Left ventricle myocardium inferior (tissue), 1 donor: ENCODE measurements around the gene OCA2. TPM values are rescaled to one million over a fixed set of nuclear protein-coding genes. Genes with fewer than 3 reads are reported as not detected.

Experiments used
- DNase-seq: peaks from one replicate; pipeline ENCODE4 v3.0.0-alpha.2; 2020
- H3K27ac ChIP-seq: fragments of 200-600 bp; replicated peaks from 2 replicates; pipeline ENCODE4 v1.8.0; 2021
- H3K27me3 ChIP-seq: fragments of 200-600 bp; 2 replicates; pipeline ENCODE4 v1.8.0; 2021; ENCODE audit warnings: low read depth
- H3K36me3 ChIP-seq: fragments of 200-600 bp; 2 replicates; pipeline ENCODE4 v1.8.0; 2021
- H3K4me1 ChIP-seq: fragments of 200-600 bp; 2 replicates; pipeline ENCODE4 v1.8.0; 2021
- H3K4me3 ChIP-seq: fragments of 200-600 bp; 2 replicates; pipeline ENCODE4 v1.8.0; 2021; ENCODE audit warnings: mild to moderate bottlenecking, moderate library complexity
- H3K9me3 ChIP-seq: fragments of 200-600 bp; replicated peaks from 2 replicates; pipeline ENCODE4 v1.8.0; 2021
- CTCF ChIP-seq: fragments of 200-600 bp; IDR thresholded peaks from 2 replicates; pipeline ENCODE4 v1.8.0; 2021; ENCODE audit warnings: antibody characterized with exemption, mild to moderate bottlenecking, borderline replicate concordance
- intact Hi-C: fragments of 100-400 bp; cut with micrococcal nuclease; formaldehyde crosslinking; loops from one replicate; pipeline ENCODE4 v1.11.0; 2022
- total RNA-seq: library from RNA; stranded (reverse); fragmentation: NEBNext Ultra II Directional; extraction: Animal tissue kit (Norgen Biotek cat#: 25700); gene quantifications from one replicate; pipeline ENCODE4 v1.2.1, GENCODE V29; 2021
- donor health status: DM: no; HTN: yes; CAD: no; lungs with severe emphysema.

The OCA2 gene
- total RNA-seq, 1 donor from 2014 or later, result not detected

GRCh38 chr15:28079313-28079969 lies 19.7 kb downstream of the OCA2 start:
- Histone ChIP-seq H3K4me1 (no peaks in the 10 kb centered on the region), H3K27me3 (peaks cover 17% of the 10 kb centered on the region), H3K36me3 (no peaks in the 10 kb centered on the region), H3K9me3 (peaks cover 2% of the 10 kb centered on the region), H3K4me3 (no peak overlapping the region), H3K27ac (no peak overlapping the region)
- TF ChIP-seq CTCF, result no peak
- intact Hi-C loops, result no loop called here
- DNase-seq, result no peak

- H3K4me1 ChIP-seq, result no peaks in the 10 kb centered on the region
- intact Hi-C loops, result no loop called here
- no peak for TF ChIP-seq CTCF
- H3K4me3 ChIP-seq, result no peak overlapping the region
- H3K27me3 ChIP-seq, result peaks cover 14% of the 10 kb centered on the region
- no peak overlapping the region for H3K27ac ChIP-seq
- H3K36me3 ChIP-seq, result no peaks in the 10 kb centered on the region
- no peak for DNase-seq
- H3K9me3 ChIP-seq, result no peaks in the 10 kb centered on the region
Measured at GRCh38 chr15:28078191-28078719, 20.9 kb downstream of the OCA2 start.

GRCh38 chr15:28075573-28075972 lies 23.5 kb downstream of the OCA2 start:
- DNase-seq, result no peak
- Histone ChIP-seq H3K27me3 (peaks cover 14% of the 10 kb centered on the region), H3K4me3 (no peak overlapping the region), H3K9me3 (peaks cover 4% of the 10 kb centered on the region), H3K27ac (no peak overlapping the region), H3K4me1 (no peaks in the 10 kb centered on the region), H3K36me3 (no peaks in the 10 kb centered on the region)
- intact Hi-C loops, result no loop called here
- no peak for TF ChIP-seq CTCF

GRCh38 chr15:28068930-28069329 lies 30.2 kb downstream of the OCA2 start:
- no peak for TF ChIP-seq CTCF
- Histone ChIP-seq H3K4me1 (no peaks in the 10 kb centered on the region), H3K27ac (no peak overlapping the region), H3K9me3 (peaks cover 11% of the 10 kb centered on the region), H3K27me3 (peaks cover 18% of the 10 kb centered on the region), H3K4me3 (no peak overlapping the region), H3K36me3 (no peaks in the 10 kb centered on the region)
- intact Hi-C loops, result no loop called here
- DNase-seq, result no peak

GRCh38 chr15:28066231-28066630 lies 32.9 kb downstream of the OCA2 start:
- intact Hi-C loops, result no loop called here
- TF ChIP-seq CTCF, result no peak
- H3K27ac ChIP-seq, result no peak overlapping the region
- no peaks in the 10 kb centered on the region for H3K4me1 ChIP-seq
- no peak overlapping the region for H3K4me3 ChIP-seq
- H3K36me3 ChIP-seq, result no peaks in the 10 kb centered on the region
- H3K9me3 ChIP-seq, result peaks cover 21% of the 10 kb centered on the region
- no peak for DNase-seq
- peaks cover 18% of the 10 kb centered on the region for H3K27me3 ChIP-seq
